Measurements from ENCODE around the gene C12orf42. TPM values are rescaled to one million over a fixed set of nuclear protein-coding genes. Genes with fewer than 3 reads are reported as not detected.
"Not testable (repeated sequence)": the region's sequence is repeated elsewhere in the genome, so short reads cannot be mapped to it uniquely, and the experiment has no call there.

C12orf42 gene
- total and polyA plus RNA-seq, 4 donors: 0.14 to 0.17 TPM; not detected in 2

DNA sequence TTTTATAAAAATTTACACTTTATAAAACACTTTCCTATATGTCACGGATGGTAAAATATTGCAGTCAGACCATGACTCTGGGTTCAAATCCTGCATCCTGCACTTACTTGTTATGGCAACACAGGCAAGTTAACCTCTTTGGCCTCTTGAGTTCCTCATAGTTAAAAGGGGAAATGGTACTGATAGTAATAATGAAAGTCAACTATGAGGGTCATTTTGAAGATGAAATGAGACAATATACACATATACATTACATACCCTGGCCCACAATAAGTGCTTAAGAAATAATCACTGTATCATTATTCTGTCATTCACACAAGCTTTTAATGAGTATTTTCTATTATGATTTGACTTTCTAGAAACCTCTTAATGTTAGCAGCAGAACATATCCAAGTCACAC lies 64.4 kb downstream of the C12orf42 start:
- Histone ChIP-seq H3K27ac (ENCODE audit: low read depth in 1 of 2, low read length in 2 of 2) (no peak overlapping the region), H3K36me3 (ENCODE audit: control insufficient read depth in 4 of 4, insufficient read depth in 3 of 4, low read depth in 1 of 4, low read length in 3 of 4) (no peaks in the 10 kb centered on the region), H3K27me3 (ENCODE audit: control insufficient read depth in 4 of 4, insufficient read depth in 4 of 4, low read length in 3 of 4) (no peaks in the 10 kb centered on the region), H3K4me3 (ENCODE audit: low read depth in 1 of 3, low read length in 3 of 3) (no peak overlapping the region), H3K9ac (ENCODE audit: low read depth in 1 of 2, low read length in 2 of 2) (no peak overlapping the region), H3K4me1 (ENCODE audit: control insufficient read depth in 4 of 4, insufficient read depth in 4 of 4, low read length in 3 of 4) (no peaks in the 10 kb centered on the region), H3K9me3 (ENCODE audit: control insufficient read depth in 4 of 4, low read length in 3 of 4) (peaks cover 0 to 4% (median 0%) of the 10 kb centered on the region in 4 donors)
- WGBS: 91% methylated on average over 1 of the region's 1 CpG
- DNase-seq (ENCODE audit: low spot score): no peak
- TF ChIP-seq MAX (IDR thresholded peaks at IDR 0.05) (no peak), TAF1 (conservative IDR thresholded peaks at IDR 0.05) (no peak), EGR1 (IDR thresholded peaks at IDR 0.05; ENCODE audit: low read depth in 2 of 2) (no peak), RAD21 (IDR thresholded peaks at IDR 0.05) (no peak), REST (IDR thresholded peaks at IDR 0.05) (no peak), RXRA (IDR thresholded peaks at IDR 0.05) (no peak)

GRCh38 chr12:103425674-103426073 lies 70.1 kb downstream of the C12orf42 start:
- H3K36me3 ChIP-seq (ENCODE audit: control insufficient read depth in 4 of 4, insufficient read depth in 3 of 4, low read depth in 1 of 4, low read length in 3 of 4); H3K4me1 ChIP-seq (ENCODE audit: control insufficient read depth in 4 of 4, insufficient read depth in 4 of 4, low read length in 3 of 4); H3K27ac ChIP-seq (ENCODE audit: low read depth in 1 of 2, low read length in 2 of 2); H3K27me3 ChIP-seq (ENCODE audit: control insufficient read depth in 4 of 4, insufficient read depth in 4 of 4, low read length in 3 of 4); H3K9ac ChIP-seq (ENCODE audit: low read depth in 1 of 2, low read length in 2 of 2); H3K4me3 ChIP-seq (ENCODE audit: low read depth in 1 of 3, low read length in 3 of 3); H3K9me3 ChIP-seq (ENCODE audit: control insufficient read depth in 4 of 4, low read length in 3 of 4); DNase-seq (ENCODE audit: low spot score): not testable (repeated sequence)
- 53% methylated on average over 6 of the region's 6 CpGs for WGBS

DNA sequence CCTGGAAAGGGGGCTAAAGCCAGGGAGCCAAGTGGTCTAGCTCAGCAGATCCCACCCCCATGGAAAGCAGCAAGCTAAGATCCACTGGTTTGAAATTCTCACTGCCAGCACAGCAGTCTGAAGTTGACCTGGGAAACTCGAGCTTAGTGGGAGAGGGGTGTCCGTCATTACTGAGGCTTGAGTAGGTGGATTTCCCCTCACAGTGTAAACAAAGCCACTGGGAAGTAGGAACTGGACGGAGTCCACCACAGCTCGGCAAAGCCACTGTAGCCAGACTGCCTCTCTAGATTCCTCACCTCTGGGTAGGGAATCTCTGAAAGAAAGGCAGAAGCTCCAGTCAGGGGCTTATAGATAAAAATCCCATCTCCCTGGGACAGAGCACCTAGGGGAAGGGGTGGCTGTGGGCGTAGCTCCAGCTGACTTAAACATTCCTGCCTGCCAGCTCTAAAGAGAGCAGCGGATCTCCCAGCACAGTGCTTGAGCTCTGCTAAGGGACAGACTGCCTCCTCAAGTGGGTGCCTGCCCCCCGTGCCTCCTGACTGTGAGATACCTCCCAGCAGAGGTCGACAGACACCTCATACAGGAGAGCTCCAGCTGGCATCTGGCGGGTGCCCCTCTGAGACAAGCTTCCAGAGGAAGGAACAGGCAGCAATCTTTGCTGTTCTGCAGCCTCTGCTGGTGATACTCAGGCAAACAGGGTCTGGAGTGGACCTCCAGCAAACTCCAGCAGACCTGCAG lies 70.8 kb downstream of the C12orf42 start:
- H3K36me3 ChIP-seq (ENCODE audit: control insufficient read depth in 4 of 4, insufficient read depth in 3 of 4, low read depth in 1 of 4, low read length in 3 of 4); H3K27me3 ChIP-seq (ENCODE audit: control insufficient read depth in 4 of 4, insufficient read depth in 4 of 4, low read length in 3 of 4); H3K4me1 ChIP-seq (ENCODE audit: control insufficient read depth in 4 of 4, insufficient read depth in 4 of 4, low read length in 3 of 4); H3K27ac ChIP-seq (ENCODE audit: low read depth in 1 of 2, low read length in 2 of 2); H3K4me3 ChIP-seq (ENCODE audit: low read depth in 1 of 3, low read length in 3 of 3); H3K9ac ChIP-seq (ENCODE audit: low read depth in 1 of 2, low read length in 2 of 2); DNase-seq (ENCODE audit: low spot score); H3K9me3 ChIP-seq (ENCODE audit: control insufficient read depth in 4 of 4, low read length in 3 of 4): not testable (repeated sequence)
- 64% methylated on average over 9 of the region's 9 CpGs for WGBS

DNA sequence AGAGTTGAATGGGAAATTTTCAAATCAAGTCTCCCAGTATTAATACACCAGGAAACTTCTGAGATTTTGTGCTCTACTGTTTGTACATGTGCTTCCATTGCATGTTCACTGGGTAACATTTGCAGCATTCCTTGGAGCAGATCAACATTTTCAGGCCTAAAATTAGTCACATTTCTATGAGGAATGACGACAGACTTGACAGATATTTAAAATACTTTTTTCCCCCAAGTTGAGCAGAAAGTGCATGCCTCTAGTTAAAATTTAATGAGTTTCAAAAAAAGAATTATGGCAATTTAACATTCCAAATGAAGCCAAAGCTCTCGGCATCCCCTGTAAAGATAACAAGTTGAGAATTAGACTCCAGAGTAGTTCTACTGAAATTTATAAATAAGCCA lies 72.3 kb downstream of the C12orf42 start:
- DNase-seq (ENCODE audit: low spot score): no peak
- Histone ChIP-seq H3K9ac (ENCODE audit: low read depth in 1 of 2, low read length in 2 of 2) (no peak overlapping the region), H3K9me3 (ENCODE audit: control insufficient read depth in 4 of 4, low read length in 3 of 4) (no peaks in the 10 kb centered on the region), H3K4me1 (ENCODE audit: control insufficient read depth in 4 of 4, insufficient read depth in 4 of 4, low read length in 3 of 4) (no peaks in the 10 kb centered on the region), H3K36me3 (ENCODE audit: control insufficient read depth in 4 of 4, insufficient read depth in 3 of 4, low read depth in 1 of 4, low read length in 3 of 4) (no peaks in the 10 kb centered on the region), H3K27me3 (ENCODE audit: control insufficient read depth in 4 of 4, insufficient read depth in 4 of 4, low read length in 3 of 4) (no peaks in the 10 kb centered on the region), H3K4me3 (ENCODE audit: low read depth in 1 of 3, low read length in 3 of 3) (no peak overlapping the region), H3K27ac (ENCODE audit: low read depth in 1 of 2, low read length in 2 of 2) (no peak overlapping the region)
- WGBS: 81% methylated on average over 2 of the region's 2 CpGs
- TF ChIP-seq, protein P1, sequence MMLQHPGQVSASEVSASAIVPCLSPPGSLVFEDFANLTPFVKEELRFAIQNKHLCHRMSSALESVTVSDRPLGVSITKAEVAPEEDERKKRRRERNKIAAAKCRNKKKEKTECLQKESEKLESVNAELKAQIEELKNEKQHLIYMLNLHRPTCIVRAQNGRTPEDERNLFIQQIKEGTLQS (IDR thresholded peaks at IDR 0.05): no peak
- TF ChIP-seq JUND (IDR thresholded peaks at IDR 0.05): no peak
- no peak for TF ChIP-seq SP1 (IDR thresholded peaks at IDR 0.05)
- no peak for TF ChIP-seq FOXA2 (IDR thresholded peaks at IDR 0.05)
- TF ChIP-seq RAD21 (IDR thresholded peaks at IDR 0.05): no peak
- TF ChIP-seq HNF4A (conservative IDR thresholded peaks at IDR 0.05): no peak
- no peak for TF ChIP-seq YY1 (IDR thresholded peaks at IDR 0.05)
- TF ChIP-seq ZBTB33 (IDR thresholded peaks at IDR 0.05): no peak
- no peak for TF ChIP-seq GABPA (IDR thresholded peaks at IDR 0.05 in 1 of 2, conservative IDR thresholded peaks at IDR 0.05 in 1 of 2)
- TF ChIP-seq NR2F2 (IDR thresholded peaks at IDR 0.05): no peak
- no peak for TF ChIP-seq MAX (IDR thresholded peaks at IDR 0.05)

Measured in liver (tissue), 9 donors.